ENCODE data around the gene OBSCN. TPM values are rescaled to one million over a fixed set of nuclear protein-coding genes. Genes with fewer than 3 reads are reported as not detected.
A peak's percentile ranks its signal among the peaks of the same experiment; 100 is the strongest.

The OBSCN gene
- total and polyA plus RNA-seq, 2 of the 4 experiments (the other 2 are of a cell fraction): 4.1 to 9.5 TPM

DNA sequence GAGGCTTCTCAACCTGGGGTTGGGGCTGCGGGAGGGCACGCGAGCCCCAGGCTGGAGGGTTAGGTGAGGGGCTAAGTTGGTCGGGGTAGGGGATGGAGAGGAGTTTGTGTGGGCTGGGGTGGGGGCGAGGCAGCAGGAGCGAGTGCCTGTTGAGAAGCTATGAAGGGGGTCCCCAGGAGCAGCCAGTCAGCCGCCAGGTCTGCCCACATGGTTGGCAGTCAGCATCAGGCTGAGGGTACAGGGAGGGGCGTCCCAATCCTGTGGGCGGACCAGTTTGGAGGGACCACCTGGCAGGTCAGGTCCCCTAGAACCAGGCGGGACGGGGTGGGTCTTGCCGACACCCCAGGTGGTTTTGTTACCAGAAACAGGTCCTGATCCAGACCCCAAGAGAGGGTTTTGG lies 209.2 kb downstream of the OBSCN start:
- Histone ChIP-seq H2AK9ac (replicated peaks; ENCODE audit: low read depth, low read length, poor library complexity) (peak overlapping the region; percentile 91), H2AFZ (replicated peaks; ENCODE audit: low read length, poor library complexity) (no peak overlapping the region), H2AK5ac (ENCODE audit: low read depth, low read length) (no peak overlapping the region), H4K20me1 (ENCODE audit: insufficient read depth, low read length) (peaks cover 13% of the 10 kb centered on the region; the same call in 1 of the 2 replicates), H3K9ac (ENCODE audit: low read depth, low read length) (no peak overlapping the region), H3K36me3 (ENCODE audit: control insufficient read depth, insufficient read depth, low read length) (peaks cover 8% of the 10 kb centered on the region; the same call in 1 of the 2 replicates), H4K5ac (ENCODE audit: low read depth, low read length) (no peak overlapping the region), H3K9me1 (ENCODE audit: insufficient read depth, low read length) (peaks cover 7% of the 10 kb centered on the region; the same call in 1 of the 2 replicates), H3K23ac (ENCODE audit: low read depth, low read length) (no peak overlapping the region), H2BK20ac (ENCODE audit: low read depth, low read length) (no peak overlapping the region), H2BK5ac (ENCODE audit: low read depth, low read length, poor library complexity, severe bottlenecking) (no peak overlapping the region), H3K27ac (ENCODE audit: insufficient read depth, low read length) (no peak overlapping the region), H3K4ac (ENCODE audit: low read depth, low read length) (no peak overlapping the region), H3K56ac (ENCODE audit: extremely low read depth, insufficient read depth, low read length) (no peak overlapping the region), H3K14ac (replicated peaks; ENCODE audit: low read depth, low read length) (no peak overlapping the region), H3K27me3 (ENCODE audit: control insufficient read depth, insufficient read depth, low read length) (no peaks in the 10 kb centered on the region; the same call in 1 of the 2 replicates), H3K18ac (ENCODE audit: low read depth, low read length) (no peak overlapping the region), H2BK15ac (ENCODE audit: low read depth, low read length) (no peak overlapping the region), H4K8ac (ENCODE audit: low read depth in 2 of 2, low read length in 2 of 2) (no peak overlapping the region), H3K4me1 (ENCODE audit: control insufficient read depth, insufficient read depth, low read length) (peaks cover 4% of the 10 kb centered on the region; the same call in 1 of the 2 replicates), H3K4me3 (ENCODE audit: insufficient read depth, low read depth, low read length) (no peak overlapping the region), H3K4me2 (ENCODE audit: low read depth, low read length) (peak overlapping the region; percentile 43; the same call in 1 of the 2 replicates), H3K9me3 (ENCODE audit: control insufficient read depth, insufficient read depth, low read length) (no peaks in the 10 kb centered on the region), H2BK120ac (ENCODE audit: low read depth, low read length) (no peak overlapping the region), H4K91ac (ENCODE audit: insufficient read depth, low read depth, low read length) (no peak overlapping the region), H3K79me1 (ENCODE audit: low read depth in 1 of 2, low read length in 2 of 2) (peaks cover 10 to 12% of the 10 kb centered on the region in 2 experiments)
- in situ Hi-C loops (cut with MboI; ENCODE audit: low sequenced_read_pairs) (no loop called here), intact Hi-C loops (cut with micrococcal nuclease) (no loop called here), dilution Hi-C loops (cut with HindIII; ENCODE audit: low sequenced_read_pairs, unreplicated experiment) (no loop called here)
- WGBS, 2 experiments (ENCODE audit: extremely low coverage in 2 of 2, insufficient read length in 1 of 2): 59% methylated on average over 5 of the region's 12 CpGs; no CpG with 5 or more reads in 1 of the 2 experiments
- BruUV-seq (replicated peaks): no TSS peak
- TF ChIP-seq SMC3 (IDR thresholded peaks at IDR 0.05; ENCODE audit: low read depth, low read length): no peak
- TF ChIP-seq POLR2A (IDR thresholded peaks at IDR 0.05; ENCODE audit: low read depth, low read length): no peak
- TF ChIP-seq MAFK (IDR thresholded peaks at IDR 0.05; ENCODE audit: low read depth, low read length): no peak
- TF ChIP-seq RCOR1 (IDR thresholded peaks at IDR 0.05; ENCODE audit: insufficient replicate concordance, low read length): no peak
- CTCF ChIA-PET: no interaction called here
- POLR2A ChIA-PET (ENCODE audit: unreplicated experiment): no interaction called here
- DNase-seq: no peak
- ATAC-seq (ENCODE audit: low read depth): no peak
